Neural cell (in vitro differentiated cells): ENCODE results near the gene PLD4. TPM values are rescaled to one million over a fixed set of nuclear protein-coding genes. Genes with fewer than 3 reads are reported as not detected.
"Not testable (repeated sequence)": the region's sequence is repeated elsewhere in the genome, so short reads cannot be mapped to it uniquely, and the experiment has no call there.

Experiments used
- H2AFZ ChIP-seq: fragments of 200-600, 300-800 bp; sonication (generic), shearing (Covaris generic); 2 replicates; pipeline ENCODE4 v1.6.0; 2014; ENCODE audit warnings: low read depth, mild to moderate bottlenecking, antibody characterized with exemption, low read length, moderate library complexity
- H3F3A ChIP-seq: fragments of 200-600 bp; shearing (Covaris generic); 2 replicates; pipeline ENCODE4 v1.6.1; 2016; ENCODE audit warnings: mild to moderate bottlenecking, moderate library complexity, mixed read lengths, antibody characterized with exemption, low read length; ENCODE audit not compliant: insufficient read depth, poor library complexity, severe bottlenecking
- H3K27ac ChIP-seq: fragments of 200-600, 300-800 bp; sonication (generic), shearing (Covaris generic); 2 replicates; pipeline ENCODE4 v1.5.1; 2014; ENCODE audit warnings: mild to moderate bottlenecking, low read length, moderate library complexity
- H3K27me3 ChIP-seq: fragments of 300-800, 200-600 bp; sonication (generic), shearing (Covaris generic); 2 replicates; pipeline ENCODE4 v1.6.0; 2014; ENCODE audit warnings: mild to moderate bottlenecking, low read depth, low read length, moderate library complexity; ENCODE audit not compliant: insufficient read depth
- H3K36me3 ChIP-seq: fragments of 300-800, 200-600 bp; sonication (generic), shearing (Covaris generic); 2 replicates; pipeline ENCODE4 v1.5.1; 2014; ENCODE audit warnings: mild to moderate bottlenecking, antibody characterized with exemption, low read length, moderate library complexity; ENCODE audit not compliant: insufficient read depth
- H3K4me2 ChIP-seq: fragments of 300-800, 200-600 bp; sonication (generic), shearing (Covaris generic); 2 replicates; pipeline ENCODE4 v1.6.0; 2014; ENCODE audit warnings: mild to moderate bottlenecking, low read length
- H3K4me3 ChIP-seq: fragments of 300-800, 200-600 bp; sonication (generic), shearing (Covaris generic); 2 replicates; pipeline ENCODE4 v1.5.1; 2014; ENCODE audit warnings: mild to moderate bottlenecking, low read length, moderate library complexity
- H3K79me2 ChIP-seq: fragments of 200-600 bp; shearing (Covaris generic); replicated peaks from 2 replicates; pipeline ENCODE4 v1.6.0; 2014; ENCODE audit warnings: mild to moderate bottlenecking, low read length, moderate library complexity; ENCODE audit not compliant: insufficient read depth
- H3K9ac ChIP-seq: fragments of 300-800, 200-600 bp; sonication (generic), shearing (Covaris generic); 2 replicates; pipeline ENCODE4 v1.6.1; 2016; ENCODE audit warnings: mild to moderate bottlenecking, low read length, mixed read lengths
- H3K9me2 ChIP-seq: fragments of 200-600 bp; shearing (Covaris generic); 2 replicates; pipeline ENCODE4 v1.6.1; 2016; ENCODE audit warnings: mild to moderate bottlenecking, low read length, mixed read lengths; ENCODE audit not compliant: insufficient read depth
- H3K9me3 ChIP-seq: fragments of 200-600, 300-800 bp; sonication (generic), shearing (Covaris generic); 2 replicates; pipeline ENCODE4 v1.6.1; 2016; ENCODE audit warnings: mild to moderate bottlenecking, mixed run types, low read length, moderate library complexity, mixed read lengths
- H4K20me1 ChIP-seq: fragments of 200-600 bp; shearing (Covaris generic); 2 replicates; pipeline ENCODE4 v1.6.1; 2016; ENCODE audit warnings: mild to moderate bottlenecking, mixed run types; ENCODE audit not compliant: insufficient read depth
- EP300 ChIP-seq: fragments of 450-650 bp; conservative IDR thresholded peaks from 2 replicates; pipeline ENCODE4 v1.6.1; 2014; ENCODE audit warnings: antibody characterized with exemption, mild to moderate bottlenecking, moderate library complexity; ENCODE audit not compliant: poor library complexity, severe bottlenecking
- MXI1 ChIP-seq: fragments of 450-650 bp; conservative IDR thresholded peaks from 2 replicates; pipeline ENCODE4 v1.6.1; 2014; ENCODE audit warnings: antibody characterized with exemption, mild to moderate bottlenecking; ENCODE audit not compliant: poor library complexity, severe bottlenecking
- RAD21 ChIP-seq: fragments of 450-650 bp; conservative IDR thresholded peaks from 2 replicates; pipeline ENCODE4 v1.6.1; 2014; ENCODE audit warnings: antibody characterized with exemption, mild to moderate bottlenecking, moderate library complexity
- SMC3 ChIP-seq: fragments of 450-650 bp; conservative IDR thresholded peaks from 2 replicates; pipeline ENCODE4 v1.6.1; 2014; ENCODE audit warnings: antibody characterized with exemption, mild to moderate bottlenecking, moderate library complexity; ENCODE audit not compliant: poor library complexity
- TAF1 ChIP-seq: IDR thresholded peaks from 2 replicates; pipeline ENCODE4 v1.6.1; 2012; ENCODE audit warnings: low read depth
- polyA plus RNA-seq: library from polyadenylated mRNA; depleted of rRNA; stranded (reverse); fragments of >200 nt; gene quantifications from 2 replicates; pipeline ENCODE4 v1.2.3, GENCODE V29; 2014
- TF ChIP-seq, protein P1 (sequence below): IDR thresholded peaks from 2 replicates; pipeline ENCODE4 v1.6.1; 2012; ENCODE audit warnings: borderline replicate concordance
- TF ChIP-seq, protein P2 (sequence below): fragments of 450-650 bp; IDR thresholded peaks from 2 replicates; pipeline ENCODE4 v1.5.1; 2014; ENCODE audit warnings: antibody characterized with exemption, mild to moderate bottlenecking, moderate library complexity; ENCODE audit not compliant: poor library complexity, severe bottlenecking

Gene PLD4
- polyA plus RNA-seq, 1 donor from 2014 or later, result not detected

DNA sequence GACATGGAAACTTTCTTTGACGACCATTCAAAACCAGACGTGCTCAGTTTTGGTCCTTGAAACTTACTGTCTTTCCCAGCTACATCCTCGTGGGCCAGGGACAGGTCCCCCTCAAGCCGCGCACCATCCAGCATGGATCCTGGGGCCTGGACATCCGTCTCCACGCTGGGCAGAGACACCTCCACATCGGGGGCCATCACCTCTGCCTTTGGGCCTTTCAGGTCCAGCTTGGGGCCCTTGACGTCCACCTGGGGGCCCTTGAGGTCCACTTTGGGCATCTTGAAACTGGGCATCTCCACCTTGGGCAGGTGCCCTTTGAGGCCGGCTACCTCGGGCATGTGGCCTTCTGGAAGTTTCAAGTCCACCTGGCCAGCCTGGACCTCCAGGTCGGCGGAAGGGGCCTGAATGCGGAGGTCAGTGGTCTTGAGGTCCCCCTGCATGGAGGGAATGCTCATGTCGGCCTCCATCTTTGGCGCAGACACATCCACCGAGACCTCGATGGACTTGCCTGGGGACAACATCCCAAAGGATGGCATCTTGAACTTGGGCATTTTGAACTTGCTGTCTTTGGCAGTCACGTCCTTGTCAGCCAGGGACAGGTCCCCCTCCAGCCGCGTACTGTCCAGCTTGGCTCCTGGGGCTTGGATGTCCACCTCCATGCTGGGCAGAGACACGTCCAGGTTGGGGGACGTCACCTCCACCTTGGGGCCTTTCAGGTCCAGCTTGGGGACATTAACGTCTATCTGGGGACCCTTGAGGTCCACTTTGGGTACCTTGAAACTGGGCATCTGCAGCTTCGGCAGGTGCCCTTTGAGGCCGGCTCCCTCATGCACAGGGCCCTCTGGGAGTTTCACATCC is 17.1 kb downstream of the PLD4 start:
- TF ChIP-seq MXI1 (no peak), TAF1 (no peak), EP300 (no peak)

DNA sequence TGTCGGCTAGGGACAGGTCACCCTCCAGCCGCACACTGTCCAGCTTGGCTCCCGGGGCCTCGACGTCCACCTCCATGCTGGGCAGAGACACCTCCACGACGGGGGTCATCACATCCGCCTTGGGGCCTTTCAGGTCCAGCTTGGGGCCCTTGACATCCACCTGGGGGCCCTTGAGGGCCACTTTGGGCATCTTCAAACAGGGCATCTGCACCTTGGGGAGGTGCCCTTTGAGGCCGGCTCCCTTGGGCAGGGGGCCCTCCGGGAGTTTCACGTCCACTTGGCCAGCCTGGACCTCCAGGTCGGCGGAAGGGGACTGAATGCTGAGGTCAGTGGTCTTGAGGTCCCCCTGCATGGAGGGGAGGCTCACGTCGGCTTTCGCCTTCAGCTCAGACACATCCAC is 17.9 kb downstream of the PLD4 start:
- Histone ChIP-seq H3K4me2 (no peak overlapping the region), H3K9ac (no peak overlapping the region), H3K9me2 (no peaks in the 10 kb centered on the region), H3K27ac (no peak overlapping the region), H3K36me3 (no peaks in the 10 kb centered on the region), H3K79me2 (no peaks in the 10 kb centered on the region), H4K20me1 (no peaks in the 10 kb centered on the region), H3F3A (no peaks in the 10 kb centered on the region), H3K4me3 (no peak overlapping the region), H2AFZ (no peak overlapping the region), H3K9me3 (no peaks in the 10 kb centered on the region), H3K27me3 (no peaks in the 10 kb centered on the region)
- TF ChIP-seq TAF1, result no peak
- TF ChIP-seq RAD21, result no peak
- TF ChIP-seq MXI1, result no peak
- TF ChIP-seq, protein P1, sequence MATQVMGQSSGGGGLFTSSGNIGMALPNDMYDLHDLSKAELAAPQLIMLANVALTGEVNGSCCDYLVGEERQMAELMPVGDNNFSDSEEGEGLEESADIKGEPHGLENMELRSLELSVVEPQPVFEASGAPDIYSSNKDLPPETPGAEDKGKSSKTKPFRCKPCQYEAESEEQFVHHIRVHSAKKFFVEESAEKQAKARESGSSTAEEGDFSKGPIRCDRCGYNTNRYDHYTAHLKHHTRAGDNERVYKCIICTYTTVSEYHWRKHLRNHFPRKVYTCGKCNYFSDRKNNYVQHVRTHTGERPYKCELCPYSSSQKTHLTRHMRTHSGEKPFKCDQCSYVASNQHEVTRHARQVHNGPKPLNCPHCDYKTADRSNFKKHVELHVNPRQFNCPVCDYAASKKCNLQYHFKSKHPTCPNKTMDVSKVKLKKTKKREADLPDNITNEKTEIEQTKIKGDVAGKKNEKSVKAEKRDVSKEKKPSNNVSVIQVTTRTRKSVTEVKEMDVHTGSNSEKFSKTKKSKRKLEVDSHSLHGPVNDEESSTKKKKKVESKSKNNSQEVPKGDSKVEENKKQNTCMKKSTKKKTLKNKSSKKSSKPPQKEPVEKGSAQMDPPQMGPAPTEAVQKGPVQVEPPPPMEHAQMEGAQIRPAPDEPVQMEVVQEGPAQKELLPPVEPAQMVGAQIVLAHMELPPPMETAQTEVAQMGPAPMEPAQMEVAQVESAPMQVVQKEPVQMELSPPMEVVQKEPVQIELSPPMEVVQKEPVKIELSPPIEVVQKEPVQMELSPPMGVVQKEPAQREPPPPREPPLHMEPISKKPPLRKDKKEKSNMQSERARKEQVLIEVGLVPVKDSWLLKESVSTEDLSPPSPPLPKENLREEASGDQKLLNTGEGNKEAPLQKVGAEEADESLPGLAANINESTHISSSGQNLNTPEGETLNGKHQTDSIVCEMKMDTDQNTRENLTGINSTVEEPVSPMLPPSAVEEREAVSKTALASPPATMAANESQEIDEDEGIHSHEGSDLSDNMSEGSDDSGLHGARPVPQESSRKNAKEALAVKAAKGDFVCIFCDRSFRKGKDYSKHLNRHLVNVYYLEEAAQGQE, result no peak
- TF ChIP-seq, protein P2, sequence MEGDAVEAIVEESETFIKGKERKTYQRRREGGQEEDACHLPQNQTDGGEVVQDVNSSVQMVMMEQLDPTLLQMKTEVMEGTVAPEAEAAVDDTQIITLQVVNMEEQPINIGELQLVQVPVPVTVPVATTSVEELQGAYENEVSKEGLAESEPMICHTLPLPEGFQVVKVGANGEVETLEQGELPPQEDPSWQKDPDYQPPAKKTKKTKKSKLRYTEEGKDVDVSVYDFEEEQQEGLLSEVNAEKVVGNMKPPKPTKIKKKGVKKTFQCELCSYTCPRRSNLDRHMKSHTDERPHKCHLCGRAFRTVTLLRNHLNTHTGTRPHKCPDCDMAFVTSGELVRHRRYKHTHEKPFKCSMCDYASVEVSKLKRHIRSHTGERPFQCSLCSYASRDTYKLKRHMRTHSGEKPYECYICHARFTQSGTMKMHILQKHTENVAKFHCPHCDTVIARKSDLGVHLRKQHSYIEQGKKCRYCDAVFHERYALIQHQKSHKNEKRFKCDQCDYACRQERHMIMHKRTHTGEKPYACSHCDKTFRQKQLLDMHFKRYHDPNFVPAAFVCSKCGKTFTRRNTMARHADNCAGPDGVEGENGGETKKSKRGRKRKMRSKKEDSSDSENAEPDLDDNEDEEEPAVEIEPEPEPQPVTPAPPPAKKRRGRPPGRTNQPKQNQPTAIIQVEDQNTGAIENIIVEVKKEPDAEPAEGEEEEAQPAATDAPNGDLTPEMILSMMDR, result no peak
- TF ChIP-seq SMC3, result no peak

More for the DNA sequence above, 17.1 kb downstream of the PLD4 start:
- Histone ChIP-seq H3K36me3 (no peaks in the 10 kb centered on the region), H3K4me2 (no peak overlapping the region), H3K9me2 (no peaks in the 10 kb centered on the region), H3K79me2 (no peaks in the 10 kb centered on the region), H2AFZ (no peak overlapping the region), H3K27ac (no peak overlapping the region), H3K27me3 (no peaks in the 10 kb centered on the region), H3K9ac (no peak overlapping the region), H4K20me1 (no peaks in the 10 kb centered on the region), H3K9me3 (no peaks in the 10 kb centered on the region), H3K4me3 (no peak overlapping the region), H3F3A (no peaks in the 10 kb centered on the region)

DNA sequence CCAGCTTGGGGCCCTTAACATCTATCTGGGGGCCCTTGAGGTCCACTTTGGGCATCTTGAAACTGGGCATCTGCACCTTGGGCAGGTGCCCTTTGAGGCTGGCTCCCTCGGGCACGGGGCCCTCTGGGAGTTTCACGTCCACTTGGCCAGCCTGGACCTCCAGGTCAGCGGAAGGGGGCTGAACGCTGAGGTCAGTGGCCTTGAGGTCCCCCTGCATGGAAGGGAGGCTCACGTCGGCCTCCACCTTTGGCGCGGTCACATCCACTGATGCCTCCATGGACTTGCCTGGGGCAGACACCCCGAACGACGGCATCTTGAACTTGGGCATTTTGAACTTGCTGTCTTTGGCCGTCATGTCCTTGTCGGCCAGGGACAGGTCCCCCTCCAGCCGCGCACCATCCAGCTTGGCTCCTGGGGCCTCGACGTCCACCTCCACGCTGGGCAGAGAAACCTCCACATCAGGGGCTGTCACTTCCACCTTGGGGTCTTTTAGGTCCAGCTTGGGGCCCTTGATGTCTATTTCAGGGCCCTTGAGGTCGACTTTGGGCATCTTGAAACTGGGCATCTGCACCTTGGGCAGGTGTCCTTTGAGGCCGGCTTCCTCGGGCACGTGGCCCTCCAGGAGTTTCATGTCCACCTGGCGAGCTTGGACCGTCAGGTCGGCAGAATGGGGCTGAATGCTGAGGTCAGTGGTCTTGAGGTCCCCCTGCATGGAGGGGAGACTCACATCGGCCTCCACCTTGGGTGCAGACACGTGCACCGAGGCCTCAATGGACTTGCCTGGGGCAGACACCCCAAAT is 18.7 kb downstream of the PLD4 start:
- H4K20me1 ChIP-seq, H3K79me2 ChIP-seq, H3K27ac ChIP-seq, H3K9me2 ChIP-seq, H3K4me3 ChIP-seq, H3K27me3 ChIP-seq, H3F3A ChIP-seq, H2AFZ ChIP-seq, H3K9me3 ChIP-seq, H3K4me2 ChIP-seq, H3K9ac ChIP-seq, H3K36me3 ChIP-seq: not testable (repeated sequence)

DNA sequence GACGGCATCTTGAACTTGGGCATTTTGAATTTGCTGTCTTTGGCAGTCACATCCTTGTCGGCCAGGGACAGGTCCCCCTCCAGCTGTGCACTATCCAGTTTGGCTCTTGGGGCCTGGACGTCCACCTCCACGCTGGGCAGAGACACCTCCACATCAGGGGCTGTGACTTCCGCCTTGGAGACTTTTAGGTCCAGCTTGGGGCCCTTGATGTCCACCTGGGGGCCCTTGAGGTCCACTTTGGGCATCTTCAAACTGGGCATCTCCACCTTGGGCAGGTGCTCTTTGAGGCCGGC is 19.3 kb downstream of the PLD4 start:
- H3K27me3 ChIP-seq, H3K4me3 ChIP-seq, H3K27ac ChIP-seq, H3F3A ChIP-seq, H3K79me2 ChIP-seq, H3K9me2 ChIP-seq, H3K9me3 ChIP-seq, H2AFZ ChIP-seq, H3K9ac ChIP-seq, H3K36me3 ChIP-seq, H4K20me1 ChIP-seq, H3K4me2 ChIP-seq: not testable (repeated sequence)
